HL-60 (cell line): ENCODE results near the gene RFX1.
"Not testable (repeated sequence)": the region's sequence is repeated elsewhere in the genome, so short reads cannot be mapped to it uniquely, and the experiment has no call there.

Experiments used
- DNase-seq, 2 experiments: peaks; one replicate each; pipeline ENCODE4 v3.0.0-alpha.2; 2010 to 2020; ENCODE audit warnings: low read depth in 1 of 2, low spot score in 1 of 2
- H3K27ac ChIP-seq: fragments of 250-450 bp; sonication (Bioruptor Pico); replicated peaks from 2 replicates; pipeline ENCODE4 v1.5.1; 2020; ENCODE audit warnings: mild to moderate bottlenecking, moderate library complexity
- H3K27me3 ChIP-seq: fragments of 250-450 bp; sonication (Bioruptor Pico); 2 replicates; pipeline ENCODE4 v1.5.1; 2021; ENCODE audit warnings: mild to moderate bottlenecking, moderate library complexity; ENCODE audit not compliant: insufficient read depth, poor library complexity, severe bottlenecking
- H3K4me3 ChIP-seq: replicated peaks from 2 replicates; pipeline ENCODE4 v1.5.1; 2011; ENCODE audit warnings: mild to moderate bottlenecking, control low read depth, low read length; ENCODE audit not compliant: insufficient read depth
- GABPA ChIP-seq: IDR thresholded peaks from 2 replicates; pipeline ENCODE4 v1.6.1; 2012; ENCODE audit warnings: low read depth
- POLR2AphosphoS5 ChIP-seq: IDR thresholded peaks from 2 replicates; pipeline ENCODE4 v1.6.1; 2012; ENCODE audit warnings: low read depth
- SPI1 ChIP-seq: IDR thresholded peaks from 2 replicates; pipeline ENCODE4 v1.6.1; 2012; ENCODE audit warnings: low read depth, mild to moderate bottlenecking, borderline replicate concordance
- TF ChIP-seq, protein P1 (sequence below): IDR thresholded peaks from 2 replicates; pipeline ENCODE4 v1.6.1; 2012; ENCODE audit warnings: low read depth; ENCODE audit not compliant: insufficient replicate concordance
- TF ChIP-seq, protein P2 (sequence below): IDR thresholded peaks from one replicate; pipeline ENCODE4 v1.5.1; 2011; ENCODE audit warnings: low read length, control low read depth, inconsistent platforms; ENCODE audit not compliant: insufficient read depth

RFX1 gene

DNA sequence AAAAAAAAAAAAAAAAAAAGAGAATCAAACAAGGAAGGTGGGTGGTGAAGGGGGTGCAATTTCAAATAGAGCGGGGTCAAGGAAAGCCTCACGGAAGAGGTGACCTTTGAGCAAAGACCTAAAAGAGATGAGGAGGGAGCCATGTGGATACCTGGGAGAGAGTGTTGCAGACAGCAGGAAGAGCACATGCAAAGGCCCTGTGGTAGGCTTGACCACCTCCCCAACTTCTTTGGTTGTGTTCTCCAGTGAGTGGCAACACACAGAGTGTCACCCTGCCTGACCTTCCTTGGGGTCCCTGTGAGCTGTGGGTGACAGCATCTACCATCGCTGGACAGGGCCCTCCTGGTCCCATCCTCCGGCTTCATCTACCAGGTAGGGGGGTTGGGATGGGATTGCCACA, 44.4 kb upstream of the RFX1 start:
- H3K27me3 ChIP-seq, result peaks cover 2% of the 10 kb centered on the region
- no peak overlapping the region for H3K4me3 ChIP-seq
- H3K27ac ChIP-seq, result no peak overlapping the region
- DNase-seq, result no peak
- TF ChIP-seq, protein P1, sequence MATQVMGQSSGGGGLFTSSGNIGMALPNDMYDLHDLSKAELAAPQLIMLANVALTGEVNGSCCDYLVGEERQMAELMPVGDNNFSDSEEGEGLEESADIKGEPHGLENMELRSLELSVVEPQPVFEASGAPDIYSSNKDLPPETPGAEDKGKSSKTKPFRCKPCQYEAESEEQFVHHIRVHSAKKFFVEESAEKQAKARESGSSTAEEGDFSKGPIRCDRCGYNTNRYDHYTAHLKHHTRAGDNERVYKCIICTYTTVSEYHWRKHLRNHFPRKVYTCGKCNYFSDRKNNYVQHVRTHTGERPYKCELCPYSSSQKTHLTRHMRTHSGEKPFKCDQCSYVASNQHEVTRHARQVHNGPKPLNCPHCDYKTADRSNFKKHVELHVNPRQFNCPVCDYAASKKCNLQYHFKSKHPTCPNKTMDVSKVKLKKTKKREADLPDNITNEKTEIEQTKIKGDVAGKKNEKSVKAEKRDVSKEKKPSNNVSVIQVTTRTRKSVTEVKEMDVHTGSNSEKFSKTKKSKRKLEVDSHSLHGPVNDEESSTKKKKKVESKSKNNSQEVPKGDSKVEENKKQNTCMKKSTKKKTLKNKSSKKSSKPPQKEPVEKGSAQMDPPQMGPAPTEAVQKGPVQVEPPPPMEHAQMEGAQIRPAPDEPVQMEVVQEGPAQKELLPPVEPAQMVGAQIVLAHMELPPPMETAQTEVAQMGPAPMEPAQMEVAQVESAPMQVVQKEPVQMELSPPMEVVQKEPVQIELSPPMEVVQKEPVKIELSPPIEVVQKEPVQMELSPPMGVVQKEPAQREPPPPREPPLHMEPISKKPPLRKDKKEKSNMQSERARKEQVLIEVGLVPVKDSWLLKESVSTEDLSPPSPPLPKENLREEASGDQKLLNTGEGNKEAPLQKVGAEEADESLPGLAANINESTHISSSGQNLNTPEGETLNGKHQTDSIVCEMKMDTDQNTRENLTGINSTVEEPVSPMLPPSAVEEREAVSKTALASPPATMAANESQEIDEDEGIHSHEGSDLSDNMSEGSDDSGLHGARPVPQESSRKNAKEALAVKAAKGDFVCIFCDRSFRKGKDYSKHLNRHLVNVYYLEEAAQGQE, result no peak
- TF ChIP-seq, protein P2, sequence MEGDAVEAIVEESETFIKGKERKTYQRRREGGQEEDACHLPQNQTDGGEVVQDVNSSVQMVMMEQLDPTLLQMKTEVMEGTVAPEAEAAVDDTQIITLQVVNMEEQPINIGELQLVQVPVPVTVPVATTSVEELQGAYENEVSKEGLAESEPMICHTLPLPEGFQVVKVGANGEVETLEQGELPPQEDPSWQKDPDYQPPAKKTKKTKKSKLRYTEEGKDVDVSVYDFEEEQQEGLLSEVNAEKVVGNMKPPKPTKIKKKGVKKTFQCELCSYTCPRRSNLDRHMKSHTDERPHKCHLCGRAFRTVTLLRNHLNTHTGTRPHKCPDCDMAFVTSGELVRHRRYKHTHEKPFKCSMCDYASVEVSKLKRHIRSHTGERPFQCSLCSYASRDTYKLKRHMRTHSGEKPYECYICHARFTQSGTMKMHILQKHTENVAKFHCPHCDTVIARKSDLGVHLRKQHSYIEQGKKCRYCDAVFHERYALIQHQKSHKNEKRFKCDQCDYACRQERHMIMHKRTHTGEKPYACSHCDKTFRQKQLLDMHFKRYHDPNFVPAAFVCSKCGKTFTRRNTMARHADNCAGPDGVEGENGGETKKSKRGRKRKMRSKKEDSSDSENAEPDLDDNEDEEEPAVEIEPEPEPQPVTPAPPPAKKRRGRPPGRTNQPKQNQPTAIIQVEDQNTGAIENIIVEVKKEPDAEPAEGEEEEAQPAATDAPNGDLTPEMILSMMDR, result no peak
- TF ChIP-seq SPI1, result no peak
- TF ChIP-seq POLR2AphosphoS5, result no peak
- TF ChIP-seq GABPA, result no peak

DNA sequence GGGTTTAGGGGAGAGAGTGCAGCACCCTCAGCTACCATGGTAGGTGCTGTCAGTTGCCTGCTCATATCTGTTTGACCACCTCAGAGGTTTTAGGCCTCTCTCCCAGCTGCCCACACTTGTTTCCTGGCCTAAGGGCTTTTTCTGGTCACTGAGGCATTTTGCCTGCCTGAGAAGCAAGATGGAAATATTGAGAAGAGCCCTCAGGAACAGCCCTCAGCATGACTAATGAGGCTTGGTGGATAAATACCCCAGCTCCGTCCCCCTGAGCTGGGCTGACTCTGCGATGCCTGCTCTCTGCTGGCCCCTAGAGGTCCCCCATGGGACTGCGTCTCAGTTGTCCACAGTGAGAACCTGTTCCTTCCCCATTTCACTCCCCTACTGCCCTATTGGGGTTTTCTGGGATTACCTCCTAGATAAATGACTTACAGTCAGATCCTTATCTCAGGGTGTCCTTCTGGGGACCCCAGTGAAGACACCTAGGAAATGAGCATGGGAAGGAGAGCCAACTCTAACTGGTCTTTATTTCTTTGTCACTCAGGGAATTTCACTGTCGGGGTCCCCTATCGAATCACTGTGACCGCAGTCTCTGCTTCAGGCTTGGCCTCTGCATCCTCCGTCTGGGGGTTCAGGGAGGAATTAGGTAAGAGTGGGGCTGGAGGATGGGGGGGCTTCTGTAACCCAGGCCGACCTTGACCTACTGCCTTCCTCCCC, 42.5 kb upstream of the RFX1 start:
- H3K4me3 ChIP-seq, result no peak overlapping the region
- peak; percentile 69 to 78 for DNase-seq
- H3K27me3 ChIP-seq, result no peaks in the 10 kb centered on the region
- TF ChIP-seq, protein P2, result peak; percentile 99
- TF ChIP-seq, protein P1, result no peak
- TF ChIP-seq SPI1 (no peak), POLR2AphosphoS5 (no peak)
- H3K27ac ChIP-seq, result no peak overlapping the region

DNA sequence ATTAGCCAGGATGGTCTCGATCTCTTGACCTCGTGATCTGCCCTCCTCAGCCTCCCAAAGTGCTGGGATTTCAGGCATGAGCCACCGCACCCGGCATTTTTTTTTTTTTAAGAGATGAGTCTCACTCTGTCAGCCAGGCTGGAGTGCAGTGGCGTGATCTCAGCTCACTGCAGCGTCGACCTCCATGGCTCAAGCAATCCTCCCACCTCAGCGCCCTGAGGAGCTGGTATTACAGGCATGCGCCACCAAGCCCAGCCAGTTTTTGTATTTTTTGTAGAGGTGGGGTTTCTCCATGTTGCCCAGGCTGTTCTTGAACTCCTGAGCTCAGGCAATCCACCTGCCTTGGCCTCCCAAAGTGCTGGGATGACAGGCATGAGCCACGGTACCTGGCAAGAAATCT, 41.7 kb upstream of the RFX1 start:
- DNase-seq, H3K27ac ChIP-seq, H3K27me3 ChIP-seq, H3K4me3 ChIP-seq: not testable (repeated sequence)

DNA sequence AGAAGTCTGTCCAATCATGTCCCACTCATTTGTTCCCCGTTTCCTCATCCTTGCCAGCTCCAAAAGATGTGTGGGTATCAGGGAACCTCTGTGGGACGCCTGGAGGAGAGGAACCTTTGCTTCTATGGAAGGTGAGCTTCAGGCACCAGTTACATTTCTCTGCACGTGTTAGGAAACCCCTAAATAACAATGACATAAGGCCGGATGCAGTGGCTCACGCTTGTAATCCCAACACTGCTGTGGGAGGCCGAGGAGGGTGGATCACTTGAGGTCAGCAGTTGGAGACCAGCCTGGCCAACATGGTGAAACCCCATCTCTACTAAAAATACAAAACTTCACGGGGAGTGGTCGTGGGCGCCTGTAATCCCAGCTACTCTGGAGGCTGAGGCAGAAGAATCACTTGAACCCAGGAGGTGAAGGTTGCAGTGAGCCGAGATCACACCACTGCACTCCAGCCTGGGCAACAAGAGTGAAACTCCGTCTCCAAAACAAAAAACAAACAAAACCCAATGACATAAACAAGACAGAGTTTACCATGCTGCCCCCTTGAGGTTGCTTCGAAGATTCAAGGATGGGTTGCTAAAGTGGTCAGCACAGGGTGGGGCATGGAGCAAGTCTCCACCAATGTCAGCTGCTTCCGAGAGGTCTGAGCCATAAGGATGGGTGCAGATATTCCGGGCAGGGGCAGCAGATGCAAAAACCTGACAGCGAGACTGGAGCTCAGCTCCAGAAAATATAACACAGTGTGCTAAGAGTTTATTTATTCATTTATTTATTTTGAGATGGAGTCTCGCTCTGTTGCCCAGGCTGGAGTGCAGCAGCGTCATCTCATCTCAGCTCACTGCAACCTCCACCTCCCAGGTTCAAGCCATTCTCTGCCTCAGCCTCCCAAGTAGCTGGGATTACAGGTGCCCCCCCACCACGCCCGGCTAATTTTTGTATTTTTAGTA, 36.8 kb upstream of the RFX1 start:
- peak in 1 of 2 experiments; percentile 45 for DNase-seq
- peak overlapping the region; percentile 22; the same call in 1 of the 2 replicates for H3K27ac ChIP-seq
- H3K4me3 ChIP-seq, H3K27me3 ChIP-seq: not testable (repeated sequence)
- TF ChIP-seq, protein P2, result peak; percentile 33
